Ishikawa (cell line): Measurements from ENCODE around the gene SPATA32.

Experiments
- RAD21 ChIP-seq: IDR thresholded peaks from 2 replicates; pipeline ENCODE4 v1.6.1; 2012; ENCODE audit warnings: low read depth
- TEAD4 ChIP-seq: IDR thresholded peaks from 2 replicates; pipeline ENCODE4 v1.6.1; 2012

GRCh38 chr17:45228763-45229539, 32.9 kb downstream of the SPATA32 start:
- TF ChIP-seq TEAD4: no peak
- no peak for TF ChIP-seq RAD21
